ENCODE data around the gene CCDC85C. TPM values are rescaled to one million over a fixed set of nuclear protein-coding genes. Genes with fewer than 3 reads are reported as not detected.

CCDC85C gene
- total RNA-seq, 2 experiments from 2014 or later: 6.8 to 7.9 TPM

- ChIA-PET CTCF (interaction anchor here (1.2 kb wide), 1 partner anchor 10 kb away, joined by 3 read pairs; no protein-coding TSS in a partner anchor), POLR2A (no interaction called here)
- DNase-seq (no peak), ATAC-seq (no peak)
- no peak overlapping the region for H3K4me3 Mint-ChIP-seq
- no peaks in the 10 kb centered on the region for H3K4me1 Mint-ChIP-seq (ENCODE audit: low read depth)
- no peaks in the 10 kb centered on the region for H3K36me3 Mint-ChIP-seq (ENCODE audit: low read depth)
- no peak overlapping the region for H3K27ac Mint-ChIP-seq
- no peak for TF ChIP-seq CTCF (IDR thresholded peaks at IDR 0.05)
- no peaks in the 10 kb centered on the region for H3K27me3 Mint-ChIP-seq
- intact Hi-C loops (cut with micrococcal nuclease): no loop called here
- no peaks in the 10 kb centered on the region for H3K9me3 Mint-ChIP-seq
Measured at GRCh38 chr14:99534863-99535262, 69.1 kb downstream of the CCDC85C start.

GRCh38 chr14:99534333-99534732 is 69.7 kb downstream of the CCDC85C start:
- H3K36me3 Mint-ChIP-seq (ENCODE audit: low read depth): no peaks in the 10 kb centered on the region
- H3K9me3 Mint-ChIP-seq: no peaks in the 10 kb centered on the region
- H3K27ac Mint-ChIP-seq: no peak overlapping the region
- H3K4me1 Mint-ChIP-seq (ENCODE audit: low read depth): no peaks in the 10 kb centered on the region
- intact Hi-C loops (cut with micrococcal nuclease): no loop called here
- POLR2A ChIA-PET: no interaction called here
- CTCF ChIA-PET: interaction anchor here (1.0 kb wide), 1 partner anchor 71 kb away, joined by 3 read pairs; no protein-coding TSS in a partner anchor
- no peak for ATAC-seq
- no peak overlapping the region for H3K4me3 Mint-ChIP-seq
- TF ChIP-seq CTCF (IDR thresholded peaks at IDR 0.05): no peak
- no peaks in the 10 kb centered on the region for H3K27me3 Mint-ChIP-seq
- no peak for DNase-seq

GRCh38 chr14:99532310-99532709 is 71.7 kb downstream of the CCDC85C start:
- DNase-seq (no peak), ATAC-seq (no peak)
- POLR2A ChIA-PET: no interaction called here

GRCh38 chr14:99531251-99532096 is 72.5 kb downstream of the CCDC85C start:
- Mint-ChIP-seq H3K9me3 (no peaks in the 10 kb centered on the region), H3K27me3 (no peaks in the 10 kb centered on the region), H3K27ac (no peak overlapping the region), H3K4me3 (no peak overlapping the region), H3K36me3 (ENCODE audit: low read depth) (no peaks in the 10 kb centered on the region), H3K4me1 (ENCODE audit: low read depth) (no peaks in the 10 kb centered on the region)
- ATAC-seq: no peak
- intact Hi-C loops (cut with micrococcal nuclease): no loop called here
- DNase-seq: no peak
- ChIA-PET CTCF (no interaction called here), POLR2A (no interaction called here)
- TF ChIP-seq CTCF (IDR thresholded peaks at IDR 0.05): no peak

More at GRCh38 chr14:99532310-99532709, 71.7 kb downstream of the CCDC85C start:
- CTCF ChIA-PET: no interaction called here
- no peaks in the 10 kb centered on the region for H3K9me3 Mint-ChIP-seq
- TF ChIP-seq CTCF (IDR thresholded peaks at IDR 0.05): no peak
- H3K4me3 Mint-ChIP-seq: no peak overlapping the region
- H3K36me3 Mint-ChIP-seq (ENCODE audit: low read depth): no peaks in the 10 kb centered on the region
- no peaks in the 10 kb centered on the region for H3K27me3 Mint-ChIP-seq
- H3K4me1 Mint-ChIP-seq (ENCODE audit: low read depth): no peaks in the 10 kb centered on the region
- no peak overlapping the region for H3K27ac Mint-ChIP-seq
- intact Hi-C loops (cut with micrococcal nuclease): no loop called here

- intact Hi-C loops (cut with micrococcal nuclease): no loop called here
- no peaks in the 10 kb centered on the region for H3K36me3 Mint-ChIP-seq (ENCODE audit: low read depth)
Measured at GRCh38 chr14:99530407-99531155, 73.4 kb downstream of the CCDC85C start.

More at GRCh38 chr14:99530407-99531155, 73.4 kb downstream of the CCDC85C start:
- Mint-ChIP-seq H3K9me3 (no peaks in the 10 kb centered on the region), H3K27me3 (no peaks in the 10 kb centered on the region), H3K4me1 (ENCODE audit: low read depth) (no peaks in the 10 kb centered on the region), H3K27ac (no peak overlapping the region), H3K4me3 (no peak overlapping the region)
- ATAC-seq (no peak), DNase-seq (no peak)
- POLR2A ChIA-PET: no interaction called here
- CTCF ChIA-PET: no interaction called here
- no peak for TF ChIP-seq CTCF (IDR thresholded peaks at IDR 0.05)
